Measurements from ENCODE around the gene NFATC2. TPM values are rescaled to one million over a fixed set of nuclear protein-coding genes. Genes with fewer than 3 reads are reported as not detected.

The NFATC2 gene
- total and polyA plus RNA-seq, 12 donors = 0.61 to 7.7 (median 4.0) TPM

GRCh38 chr20:51532577-51533191 is 9.8 kb downstream of the NFATC2 start:
- Histone ChIP-seq H3K27me3 (no peaks in the 10 kb centered on the region), H3K36me3 (replicated peaks in 1 of 2) (no peaks in the 10 kb centered on the region), H3K9me3 (replicated peaks in 1 of 3) (no peaks in the 10 kb centered on the region), H3K4me1 (replicated peaks in 1 of 2) (no peaks in the 10 kb centered on the region), H3K27ac (peak overlapping the region in 4 of 5 donors; percentile 14 to 84 (median 62)), H3K4me3 (no peak overlapping the region)
- intact Hi-C loops (cut with DNase I) = no loop called here
- DNase-seq = peak; percentile 22 to 62 (median 43)
- 70 to 76% (median 74%) methylated on average over 13 to 24 of the region's 24 CpGs for WGBS, 4 donors
- TF ChIP-seq, protein P1, sequence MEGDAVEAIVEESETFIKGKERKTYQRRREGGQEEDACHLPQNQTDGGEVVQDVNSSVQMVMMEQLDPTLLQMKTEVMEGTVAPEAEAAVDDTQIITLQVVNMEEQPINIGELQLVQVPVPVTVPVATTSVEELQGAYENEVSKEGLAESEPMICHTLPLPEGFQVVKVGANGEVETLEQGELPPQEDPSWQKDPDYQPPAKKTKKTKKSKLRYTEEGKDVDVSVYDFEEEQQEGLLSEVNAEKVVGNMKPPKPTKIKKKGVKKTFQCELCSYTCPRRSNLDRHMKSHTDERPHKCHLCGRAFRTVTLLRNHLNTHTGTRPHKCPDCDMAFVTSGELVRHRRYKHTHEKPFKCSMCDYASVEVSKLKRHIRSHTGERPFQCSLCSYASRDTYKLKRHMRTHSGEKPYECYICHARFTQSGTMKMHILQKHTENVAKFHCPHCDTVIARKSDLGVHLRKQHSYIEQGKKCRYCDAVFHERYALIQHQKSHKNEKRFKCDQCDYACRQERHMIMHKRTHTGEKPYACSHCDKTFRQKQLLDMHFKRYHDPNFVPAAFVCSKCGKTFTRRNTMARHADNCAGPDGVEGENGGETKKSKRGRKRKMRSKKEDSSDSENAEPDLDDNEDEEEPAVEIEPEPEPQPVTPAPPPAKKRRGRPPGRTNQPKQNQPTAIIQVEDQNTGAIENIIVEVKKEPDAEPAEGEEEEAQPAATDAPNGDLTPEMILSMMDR (IDR thresholded peaks at IDR 0.05) = no peak
- no peak for TF ChIP-seq POLR2A (IDR thresholded peaks at IDR 0.05)

GRCh38 chr20:51531712-51532456 is 10.6 kb downstream of the NFATC2 start:
- no peak for TF ChIP-seq POLR2A (IDR thresholded peaks at IDR 0.05)
- TF ChIP-seq, protein P1 (IDR thresholded peaks at IDR 0.05) = no peak
- DNase-seq = no peak
- H3K9me3 ChIP-seq (replicated peaks in 1 of 3) = no peaks in the 10 kb centered on the region
- WGBS, 4 donors = 73 to 81% (median 76%) methylated on average over 11 to 12 of the region's 12 CpGs
- H3K36me3 ChIP-seq (replicated peaks in 1 of 2) = no peaks in the 10 kb centered on the region
- H3K27me3 ChIP-seq = no peaks in the 10 kb centered on the region
- H3K4me3 ChIP-seq = no peak overlapping the region
- intact Hi-C loops (cut with DNase I) = no loop called here
- H3K4me1 ChIP-seq (replicated peaks in 1 of 2) = no peaks in the 10 kb centered on the region
- H3K27ac ChIP-seq = peak overlapping the region in 4 of 5 donors; percentile 26 to 84 (median 62)

- H3K9me3 ChIP-seq (replicated peaks in 1 of 3) = no peaks in the 10 kb centered on the region
- no peak overlapping the region for H3K4me3 ChIP-seq
- intact Hi-C loops (cut with DNase I) = no loop called here
- TF ChIP-seq POLR2A (IDR thresholded peaks at IDR 0.05) = no peak
- TF ChIP-seq, protein P1 (IDR thresholded peaks at IDR 0.05) = no peak
- no peaks in the 10 kb centered on the region for H3K4me1 ChIP-seq (replicated peaks in 1 of 2)
- WGBS, 4 donors = 79 to 93% (median 90%) methylated on average over 11 of the region's 11 CpGs
- H3K27me3 ChIP-seq = no peaks in the 10 kb centered on the region
- peak overlapping the region in 4 of 5 donors; percentile 16 to 84 (median 22) for H3K27ac ChIP-seq
- DNase-seq = no peak
- H3K36me3 ChIP-seq (replicated peaks in 1 of 2) = no peaks in the 10 kb centered on the region
Measured at GRCh38 chr20:51531141-51531710, 11.3 kb downstream of the NFATC2 start.

- no peaks in the 10 kb centered on the region for H3K4me1 ChIP-seq (replicated peaks in 1 of 2)
- 84 to 91% (median 87%) methylated on average over 5 of the region's 5 CpGs for WGBS, 4 donors
- no peaks in the 10 kb centered on the region for H3K27me3 ChIP-seq
- no peak for TF ChIP-seq POLR2A (IDR thresholded peaks at IDR 0.05)
- TF ChIP-seq, protein P1 (IDR thresholded peaks at IDR 0.05) = no peak
- H3K36me3 ChIP-seq (replicated peaks in 1 of 2) = no peaks in the 10 kb centered on the region
- no peaks in the 10 kb centered on the region for H3K9me3 ChIP-seq (replicated peaks in 1 of 3)
- intact Hi-C loops (cut with DNase I) = no loop called here
- H3K27ac ChIP-seq = no peak overlapping the region
- no peak overlapping the region for H3K4me3 ChIP-seq
- no peak for DNase-seq
Measured at GRCh38 chr20:51529758-51530157, 12.8 kb downstream of the NFATC2 start.
